ENCODE results near the gene PLBD1. TPM values are rescaled to one million over a fixed set of nuclear protein-coding genes. Genes with fewer than 3 reads are reported as not detected.

The PLBD1 gene
- total RNA-seq, 1 experiment from 2014 or later, result not detected

- no peaks in the 10 kb centered on the region for H3K9me3 ChIP-seq (ENCODE audit: low read depth, low read length, poor library complexity, severe bottlenecking)
- TF ChIP-seq EZH2 (IDR thresholded peaks at IDR 0.05; ENCODE audit: borderline replicate concordance, low read depth, low read length, poor library complexity, severe bottlenecking), result no peak
- TF ChIP-seq CTCF (conservative IDR thresholded peaks at IDR 0.05; ENCODE audit: low read depth, low read length), result no peak
- no peak overlapping the region for H3K27ac ChIP-seq (ENCODE audit: low read depth, low read length, poor library complexity, severe bottlenecking)
- no peaks in the 10 kb centered on the region for H3K4me1 ChIP-seq (ENCODE audit: insufficient read depth, low read length, poor library complexity, severe bottlenecking)
- BruUV-seq (replicated peaks), result no TSS peak
- intact Hi-C loops (cut with micrococcal nuclease; ENCODE audit: unreplicated experiment), result no loop called here
- DNase-seq (ENCODE audit: low spot score), result no peak
- ChIA-PET POLR2A (ENCODE audit: low non-redundant PET) (no interaction called here), CTCF (no interaction called here)
- H3K4me3 ChIP-seq (ENCODE audit: low read depth, low read length, poor library complexity, severe bottlenecking), result no peak overlapping the region
- no peaks in the 10 kb centered on the region for H3K36me3 ChIP-seq (ENCODE audit: insufficient read depth, low read length, poor library complexity, severe bottlenecking)
- H3K27me3 ChIP-seq (replicated peaks; ENCODE audit: insufficient read depth, low read depth, low read length, poor library complexity), result no peaks in the 10 kb centered on the region
Measured at GRCh38 chr12:14597480-14597879, 29.8 kb upstream of the PLBD1 start.

GRCh38 chr12:14591719-14592118, 24.0 kb upstream of the PLBD1 start:
- no TSS peak for BruUV-seq (replicated peaks)
- Histone ChIP-seq H3K27ac (ENCODE audit: low read depth, low read length, poor library complexity, severe bottlenecking) (no peak overlapping the region), H3K36me3 (ENCODE audit: insufficient read depth, low read length, poor library complexity, severe bottlenecking) (no peaks in the 10 kb centered on the region), H3K4me1 (ENCODE audit: insufficient read depth, low read length, poor library complexity, severe bottlenecking) (no peaks in the 10 kb centered on the region), H3K4me3 (ENCODE audit: low read depth, low read length, poor library complexity, severe bottlenecking) (no peak overlapping the region), H3K9me3 (ENCODE audit: low read depth, low read length, poor library complexity, severe bottlenecking) (no peaks in the 10 kb centered on the region), H3K27me3 (replicated peaks; ENCODE audit: insufficient read depth, low read depth, low read length, poor library complexity) (no peaks in the 10 kb centered on the region)
- intact Hi-C loops (cut with micrococcal nuclease; ENCODE audit: unreplicated experiment), result no loop called here
- DNase-seq (ENCODE audit: low spot score), result no peak
- POLR2A ChIA-PET (ENCODE audit: low non-redundant PET), result no interaction called here
- TF ChIP-seq CTCF (conservative IDR thresholded peaks at IDR 0.05; ENCODE audit: low read depth, low read length) (no peak), EZH2 (IDR thresholded peaks at IDR 0.05; ENCODE audit: borderline replicate concordance, low read depth, low read length, poor library complexity, severe bottlenecking) (no peak)
- CTCF ChIA-PET, result no interaction called here

GRCh38 chr12:14589169-14590004, 21.7 kb upstream of the PLBD1 start:
- intact Hi-C loops (cut with micrococcal nuclease; ENCODE audit: unreplicated experiment), result no loop called here
- no peaks in the 10 kb centered on the region for H3K27me3 ChIP-seq (replicated peaks; ENCODE audit: insufficient read depth, low read depth, low read length, poor library complexity)
- H3K4me3 ChIP-seq (ENCODE audit: low read depth, low read length, poor library complexity, severe bottlenecking), result no peak overlapping the region
- H3K27ac ChIP-seq (ENCODE audit: low read depth, low read length, poor library complexity, severe bottlenecking), result no peak overlapping the region
- no peaks in the 10 kb centered on the region for H3K9me3 ChIP-seq (ENCODE audit: low read depth, low read length, poor library complexity, severe bottlenecking)
- TF ChIP-seq CTCF (conservative IDR thresholded peaks at IDR 0.05; ENCODE audit: low read depth, low read length) (no peak), EZH2 (IDR thresholded peaks at IDR 0.05; ENCODE audit: borderline replicate concordance, low read depth, low read length, poor library complexity, severe bottlenecking) (no peak)
- no peaks in the 10 kb centered on the region for H3K4me1 ChIP-seq (ENCODE audit: insufficient read depth, low read length, poor library complexity, severe bottlenecking)
- H3K36me3 ChIP-seq (ENCODE audit: insufficient read depth, low read length, poor library complexity, severe bottlenecking), result no peaks in the 10 kb centered on the region
- POLR2A ChIA-PET (ENCODE audit: low non-redundant PET), result no interaction called here
- DNase-seq (ENCODE audit: low spot score), result no peak
- CTCF ChIA-PET, result no interaction called here
- BruUV-seq (replicated peaks), result no TSS peak

Measured in A673 (cell line).